Left lung (tissue), 10 donors: ENCODE results near the gene SLC35G4. TPM values are rescaled to one million over a fixed set of nuclear protein-coding genes. Genes with fewer than 3 reads are reported as not detected.

Experiments
- ATAC-seq: fragments of 200-7000 bp; cut with Tn5 transposase; one replicate; pipeline ENCODE4 v1.9.1; 2020; ENCODE audit warnings: moderate library complexity
- DNase-seq, 4 donors: peaks; one replicate each; pipeline ENCODE4 v3.0.0-alpha.2; 2013 to 2020
- H3K27ac ChIP-seq, 2 donors: fragments of 200-600 bp; sonication (generic) in 1 of 2; one replicate each; pipeline versions ENCODE4 v1.5.0 to v1.8.0; 2020 to 2021
- H3K27me3 ChIP-seq, 2 donors: fragments of 200-600 bp; sonication (generic) in 1 of 2; one replicate each; pipeline versions ENCODE4 v1.5.0 to v1.8.0; 2020 to 2021
- H3K36me3 ChIP-seq, 2 donors: fragments of 200-600 bp; sonication (generic) in 1 of 2; one replicate each; pipeline versions ENCODE4 v1.5.0 to v1.8.0; 2020 to 2021
- H3K4me1 ChIP-seq, 2 donors: fragments of 200-600 bp; one replicate each; pipeline ENCODE4 v1.8.0; 2021
- H3K4me3 ChIP-seq, 2 donors: fragments of 200-600 bp; sonication (generic) in 1 of 2; one replicate each; pipeline versions ENCODE4 v1.5.0 to v1.8.0; 2020 to 2021; ENCODE audit warnings: mild to moderate bottlenecking in 1 of 2
- H3K9me3 ChIP-seq, 2 donors: fragments of 200-600 bp; sonication (generic) in 1 of 2; one replicate each; pipeline versions ENCODE4 v1.5.0 to v1.8.0; 2020 to 2021
- intact Hi-C, 2 donors: fragments of 100-400 bp; cut with DNase I; formaldehyde crosslinking; loops; one replicate each; pipeline versions ENCODE4 v1.11.2 to v1.14.2; 2022
- polyA plus RNA-seq, 6 donors: library from polyadenylated mRNA; unstranded; fragments of 120-200 nt; gene quantifications; one replicate each; pipeline ENCODE4 v1.2.1, GENCODE V29; 2013; ENCODE audit not compliant: insufficient read length in 6 of 6
- total RNA-seq, 2 donors: library from RNA; stranded (reverse); fragmentation: NEBNext Ultra II Directional; extraction: Animal tissue kit (Norgen Biotek cat#: 25700); gene quantifications; one replicate each; pipeline ENCODE4 v1.2.1, GENCODE V29; 2021
- TF ChIP-seq, protein P1 (sequence below), 2 donors: fragments of 200-600 bp; sonication (generic) in 1 of 2; IDR thresholded peaks; one replicate each; pipeline versions ENCODE4 v1.5.0 to v1.8.0; 2021; ENCODE audit warnings: antibody characterized with exemption in 2 of 2
- donor health status: DM: no; HTN: yes; CAD: no.
- donor health status: DM: no; HTN: no; CAD: no.

The SLC35G4 gene
- total and polyA plus RNA-seq, 8 donors = not detected

DNA sequence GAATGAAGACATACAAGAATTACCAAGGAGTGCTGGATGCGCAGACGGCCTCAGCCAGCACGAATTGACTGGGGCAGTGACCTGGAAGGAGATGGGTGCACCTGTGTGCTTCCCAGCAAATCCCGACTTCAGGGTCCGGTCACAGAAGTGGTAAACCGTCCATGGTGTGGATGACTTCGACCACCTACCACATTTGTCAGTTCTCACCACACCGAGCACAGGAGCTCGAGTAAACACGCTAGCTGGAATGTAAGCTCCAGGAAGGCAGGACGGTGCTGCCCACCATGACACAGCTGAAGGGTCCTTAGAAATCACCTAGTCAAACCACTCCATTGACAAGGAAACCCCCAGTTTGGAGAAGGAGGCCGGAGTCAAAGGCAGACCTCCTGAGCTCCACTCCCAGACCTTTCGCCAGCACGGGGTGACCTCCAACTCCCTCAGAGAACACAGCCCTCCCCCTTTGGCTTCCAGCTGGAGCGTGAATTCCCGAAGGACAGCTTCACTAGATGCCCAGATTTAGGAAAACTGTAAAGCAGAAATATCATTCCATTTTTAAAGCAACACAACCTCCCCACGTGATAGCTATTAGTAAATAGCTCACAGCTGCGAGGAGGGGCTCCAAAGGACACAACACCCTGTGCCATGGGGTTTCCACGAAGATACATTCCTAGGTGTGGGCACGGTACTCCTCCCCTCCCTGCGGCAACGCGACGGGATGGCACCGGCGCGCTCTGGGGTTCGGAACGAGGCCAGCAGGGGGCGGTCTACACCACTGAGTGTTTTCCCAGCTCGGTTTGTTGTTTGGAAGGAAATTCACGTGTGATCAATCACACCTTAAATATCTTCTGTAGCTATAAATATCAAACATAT lies 45.6 kb downstream of the SLC35G4 start:
- Histone ChIP-seq H3K27ac (no peak overlapping the region), H3K9me3 (peaks cover 0 to 4% of the 10 kb centered on the region in 2 donors), H3K4me3 (no peak overlapping the region), H3K4me1 (peaks cover 2 to 7% of the 10 kb centered on the region in 2 donors), H3K27me3 (peaks cover 0 to 27% of the 10 kb centered on the region in 2 donors), H3K36me3 (no peaks in the 10 kb centered on the region)
- ATAC-seq (peak; percentile 83), DNase-seq (peak; percentile 36 to 85 (median 45))
- TF ChIP-seq, protein P1, sequence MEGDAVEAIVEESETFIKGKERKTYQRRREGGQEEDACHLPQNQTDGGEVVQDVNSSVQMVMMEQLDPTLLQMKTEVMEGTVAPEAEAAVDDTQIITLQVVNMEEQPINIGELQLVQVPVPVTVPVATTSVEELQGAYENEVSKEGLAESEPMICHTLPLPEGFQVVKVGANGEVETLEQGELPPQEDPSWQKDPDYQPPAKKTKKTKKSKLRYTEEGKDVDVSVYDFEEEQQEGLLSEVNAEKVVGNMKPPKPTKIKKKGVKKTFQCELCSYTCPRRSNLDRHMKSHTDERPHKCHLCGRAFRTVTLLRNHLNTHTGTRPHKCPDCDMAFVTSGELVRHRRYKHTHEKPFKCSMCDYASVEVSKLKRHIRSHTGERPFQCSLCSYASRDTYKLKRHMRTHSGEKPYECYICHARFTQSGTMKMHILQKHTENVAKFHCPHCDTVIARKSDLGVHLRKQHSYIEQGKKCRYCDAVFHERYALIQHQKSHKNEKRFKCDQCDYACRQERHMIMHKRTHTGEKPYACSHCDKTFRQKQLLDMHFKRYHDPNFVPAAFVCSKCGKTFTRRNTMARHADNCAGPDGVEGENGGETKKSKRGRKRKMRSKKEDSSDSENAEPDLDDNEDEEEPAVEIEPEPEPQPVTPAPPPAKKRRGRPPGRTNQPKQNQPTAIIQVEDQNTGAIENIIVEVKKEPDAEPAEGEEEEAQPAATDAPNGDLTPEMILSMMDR (IDR thresholded peaks at IDR 0.05) = peak; percentile 72 to 83
- intact Hi-C loops = no loop called here

DNA sequence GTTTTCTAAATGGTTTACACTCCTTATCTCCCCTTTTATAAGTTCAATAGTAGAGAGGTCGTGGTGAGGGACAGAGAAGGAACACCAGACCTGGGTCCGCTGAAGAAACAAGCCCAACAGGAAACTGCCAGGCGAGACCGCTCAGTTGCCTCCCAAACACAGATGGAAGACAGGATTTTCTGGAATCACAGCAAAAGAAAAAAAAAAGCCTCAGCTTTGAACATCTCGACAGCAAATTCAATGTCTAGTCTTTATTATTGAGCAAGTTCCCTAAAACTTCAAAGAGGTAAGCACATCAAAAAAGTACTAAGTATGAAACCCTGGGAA lies 46.2 kb downstream of the SLC35G4 start:
- TF ChIP-seq, protein P1 (IDR thresholded peaks at IDR 0.05) = no peak
- ATAC-seq = no peak
- Histone ChIP-seq H3K36me3 (no peaks in the 10 kb centered on the region), H3K27ac (no peak overlapping the region), H3K4me3 (no peak overlapping the region), H3K9me3 (no peaks in the 10 kb centered on the region), H3K27me3 (peaks cover 0 to 27% of the 10 kb centered on the region in 2 donors), H3K4me1 (peaks cover 2 to 7% of the 10 kb centered on the region in 2 donors)
- peak in 1 of 4 donors; percentile 19 for DNase-seq
- intact Hi-C loops = no loop called here

DNA sequence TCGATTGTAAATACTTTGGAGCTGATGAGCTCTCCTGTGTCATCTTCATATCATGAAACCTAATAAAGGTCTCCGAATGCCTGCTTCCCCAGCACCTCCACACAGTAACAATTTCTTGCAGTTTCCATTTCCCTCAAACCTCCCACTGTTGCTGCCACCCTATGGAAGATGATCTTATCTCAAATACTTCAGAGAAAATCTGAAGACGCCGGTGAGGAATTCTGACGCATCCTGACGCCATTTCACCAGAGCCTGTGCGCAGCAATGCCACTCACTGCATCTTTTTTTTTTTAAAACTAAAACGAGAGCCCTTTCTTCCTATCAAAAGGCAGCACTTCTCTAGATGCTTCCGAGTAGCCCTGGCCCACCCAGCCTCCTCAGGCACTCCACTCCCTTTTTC lies 47.8 kb downstream of the SLC35G4 start:
- H3K4me3 ChIP-seq = no peak overlapping the region
- no peaks in the 10 kb centered on the region for H3K9me3 ChIP-seq
- DNase-seq = no peak
- no peak overlapping the region for H3K27ac ChIP-seq
- TF ChIP-seq, protein P1 (IDR thresholded peaks at IDR 0.05) = no peak
- no peak for ATAC-seq
- intact Hi-C loops = no loop called here
- peaks cover 0 to 27% of the 10 kb centered on the region in 2 donors for H3K27me3 ChIP-seq
- H3K36me3 ChIP-seq = no peaks in the 10 kb centered on the region
- H3K4me1 ChIP-seq = peaks cover 2 to 7% of the 10 kb centered on the region in 2 donors

DNA sequence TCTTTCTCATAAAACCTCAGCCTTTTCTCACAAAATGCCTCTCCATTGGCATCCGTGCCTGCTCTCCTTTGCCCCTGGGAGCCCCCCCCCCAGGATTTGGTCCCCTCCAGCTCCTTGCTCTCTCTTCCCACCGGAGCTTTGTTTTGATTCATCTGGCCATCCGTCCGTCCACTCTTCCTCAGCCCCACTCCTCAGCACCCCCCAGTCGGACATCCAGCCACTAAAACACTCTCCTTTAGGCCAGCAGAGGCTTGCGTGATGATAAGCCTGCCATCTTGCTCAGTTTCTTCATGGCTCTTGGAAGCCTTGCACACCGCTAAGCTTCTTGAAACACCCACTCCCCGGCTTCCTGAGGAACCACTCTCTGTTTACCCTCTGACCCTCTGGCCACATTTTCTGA lies 48.2 kb downstream of the SLC35G4 start:
- intact Hi-C loops = no loop called here
- H3K27ac ChIP-seq = no peak overlapping the region
- no peak for DNase-seq
- peaks cover 2 to 7% of the 10 kb centered on the region in 2 donors for H3K4me1 ChIP-seq
- no peaks in the 10 kb centered on the region for H3K36me3 ChIP-seq
- TF ChIP-seq, protein P1 (IDR thresholded peaks at IDR 0.05) = no peak
- no peak for ATAC-seq
- no peak overlapping the region for H3K4me3 ChIP-seq
- no peaks in the 10 kb centered on the region for H3K9me3 ChIP-seq
- H3K27me3 ChIP-seq = peaks cover 0 to 28% of the 10 kb centered on the region in 2 donors

DNA sequence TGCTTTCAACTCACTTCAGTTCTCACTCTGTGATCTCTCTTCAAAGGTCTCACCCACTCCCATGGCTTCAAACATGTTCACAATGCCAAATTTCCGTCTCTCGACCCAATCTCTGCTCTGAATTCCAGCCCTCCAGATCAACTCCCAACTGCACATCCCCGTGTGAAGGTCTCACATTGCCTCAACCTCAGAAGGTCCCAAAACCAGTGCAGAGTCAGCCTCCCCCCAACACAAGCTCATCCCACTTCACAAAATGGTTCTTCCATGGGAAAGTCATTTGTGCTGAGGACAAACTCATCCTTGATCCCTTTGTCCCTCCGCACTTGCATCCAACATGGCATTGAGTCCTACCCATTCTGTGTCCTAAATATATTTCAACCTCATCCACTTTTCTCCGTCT lies 48.6 kb downstream of the SLC35G4 start:
- Histone ChIP-seq H3K36me3 (no peaks in the 10 kb centered on the region), H3K9me3 (no peaks in the 10 kb centered on the region), H3K27ac (no peak overlapping the region), H3K4me1 (peaks cover 2 to 7% of the 10 kb centered on the region in 2 donors), H3K27me3 (peaks cover 0 to 33% of the 10 kb centered on the region in 2 donors), H3K4me3 (no peak overlapping the region)
- ATAC-seq = no peak
- DNase-seq = no peak
- TF ChIP-seq, protein P1 (IDR thresholded peaks at IDR 0.05) = no peak
- intact Hi-C loops = no loop called here
